Measurements from ENCODE around the gene DGKB. TPM values are rescaled to one million over a fixed set of nuclear protein-coding genes. Genes with fewer than 3 reads are reported as not detected.

DGKB gene
- total RNA-seq, 1 experiment from 2014 or later: 0.07 TPM

DNA sequence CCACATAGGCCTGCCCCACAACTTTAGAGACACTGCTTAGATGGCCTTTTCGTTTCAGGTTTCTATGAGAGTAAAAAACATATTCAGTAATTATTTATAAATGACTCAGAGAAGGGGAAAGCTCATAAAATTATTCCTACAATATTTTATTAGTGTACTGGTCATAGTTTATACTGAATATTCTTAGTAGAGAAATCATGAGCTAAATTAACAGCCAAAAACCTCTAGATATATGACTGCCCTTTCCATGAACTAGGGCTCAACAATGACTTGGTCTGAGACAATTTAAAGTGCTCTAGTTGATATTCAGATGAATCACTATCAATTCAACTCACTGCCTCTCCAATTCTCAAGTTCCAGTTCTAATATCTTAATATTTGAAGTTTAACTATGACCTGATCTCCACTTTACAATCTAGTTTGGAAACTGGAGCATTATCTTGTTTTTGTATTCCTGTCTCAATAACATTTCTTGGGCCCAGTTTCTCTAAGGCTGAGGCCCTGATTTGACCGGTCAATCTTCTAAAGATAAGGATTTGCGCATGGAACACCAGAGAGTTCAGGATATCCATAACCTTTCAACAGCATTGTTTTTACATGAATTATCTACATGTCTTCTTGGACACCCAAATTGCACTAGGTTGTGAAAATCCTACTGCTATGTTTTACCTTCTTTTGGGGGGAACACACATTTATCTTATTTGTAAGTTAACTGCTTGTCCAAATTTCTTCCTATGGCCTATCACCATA, 141.6 kb downstream of the DGKB start:
- DNase-seq (ENCODE audit: low spot score): no peak

DNA sequence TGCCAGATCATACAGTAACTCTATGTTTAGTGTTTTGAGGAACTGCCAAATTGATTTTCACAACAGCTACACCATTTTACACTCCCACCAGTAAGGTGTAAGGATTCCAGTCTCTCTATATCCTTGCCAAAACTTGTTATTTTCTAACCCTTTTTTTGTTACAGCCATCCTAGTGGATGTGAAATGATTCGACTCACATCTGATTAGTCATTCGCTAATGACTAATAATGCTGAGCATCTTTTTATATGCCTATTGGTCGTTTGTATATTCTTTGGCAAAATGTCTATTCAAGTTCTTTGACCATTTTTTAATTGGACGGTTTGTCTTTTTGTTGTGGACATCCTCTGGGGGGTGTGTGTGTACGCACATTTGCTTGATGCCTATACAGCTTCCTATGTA, 142.8 kb downstream of the DGKB start:
- peak; percentile 18 for DNase-seq (ENCODE audit: low spot score)

DNA sequence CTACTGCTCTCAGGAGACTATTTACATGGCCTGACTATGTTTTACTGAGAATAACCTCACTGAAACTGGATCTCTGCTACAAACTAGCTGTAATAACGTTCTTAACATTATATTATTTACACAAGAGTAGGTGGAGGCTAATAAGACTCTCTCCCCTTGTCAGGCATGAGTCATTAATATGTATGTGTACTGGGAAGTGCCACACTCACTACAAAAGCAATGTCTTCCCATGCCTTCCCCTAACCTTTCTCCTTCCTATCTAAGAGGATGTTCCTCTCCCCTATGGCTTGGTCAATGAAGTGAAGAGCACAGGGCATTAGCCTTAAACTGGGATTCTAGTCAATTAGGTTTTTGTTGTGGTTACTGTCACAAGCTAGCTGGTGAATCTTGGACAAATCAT, 147.9 kb downstream of the DGKB start:
- peak; percentile 65 for DNase-seq (ENCODE audit: low spot score)

GRCh38 chr7:14752301-14752700, 150.2 kb downstream of the DGKB start:
- no peak for DNase-seq (ENCODE audit: low spot score)

GRCh38 chr7:14751461-14751860, 151.1 kb downstream of the DGKB start:
- no peak for DNase-seq (ENCODE audit: low spot score)

GRCh38 chr7:14748461-14748860, 154.1 kb downstream of the DGKB start:
- peak; percentile 98 for DNase-seq (ENCODE audit: low spot score)

- DNase-seq (ENCODE audit: low spot score): peak; percentile 34
These were observed 154.8 kb downstream of the DGKB start for GRCh38 chr7:14747701-14748100.

- DNase-seq (ENCODE audit: low spot score): no peak
These were observed 157.5 kb downstream of the DGKB start for GRCh38 chr7:14745076-14745475.

- no peak for DNase-seq (ENCODE audit: low spot score)
These were observed 161.9 kb downstream of the DGKB start for GRCh38 chr7:14740606-14741005.

DNA sequence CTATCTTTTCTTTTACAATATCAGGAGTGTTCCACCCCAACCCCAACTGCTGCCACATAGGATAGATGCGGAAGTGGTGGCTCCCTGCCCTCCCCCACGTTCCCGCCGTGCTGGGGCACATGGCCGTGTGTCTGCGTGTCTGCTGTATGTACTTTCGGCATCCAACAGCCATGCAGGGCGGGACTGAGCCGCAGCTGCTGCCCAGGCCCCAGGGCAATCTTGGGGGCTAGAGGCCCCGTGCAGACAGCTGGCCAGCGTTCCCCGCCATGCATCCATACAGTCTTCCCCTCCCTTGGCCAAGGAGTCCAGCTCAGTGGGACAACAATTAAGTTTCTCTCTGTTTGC, 162.7 kb downstream of the DGKB start:
- DNase-seq (ENCODE audit: low spot score): no peak

DNA sequence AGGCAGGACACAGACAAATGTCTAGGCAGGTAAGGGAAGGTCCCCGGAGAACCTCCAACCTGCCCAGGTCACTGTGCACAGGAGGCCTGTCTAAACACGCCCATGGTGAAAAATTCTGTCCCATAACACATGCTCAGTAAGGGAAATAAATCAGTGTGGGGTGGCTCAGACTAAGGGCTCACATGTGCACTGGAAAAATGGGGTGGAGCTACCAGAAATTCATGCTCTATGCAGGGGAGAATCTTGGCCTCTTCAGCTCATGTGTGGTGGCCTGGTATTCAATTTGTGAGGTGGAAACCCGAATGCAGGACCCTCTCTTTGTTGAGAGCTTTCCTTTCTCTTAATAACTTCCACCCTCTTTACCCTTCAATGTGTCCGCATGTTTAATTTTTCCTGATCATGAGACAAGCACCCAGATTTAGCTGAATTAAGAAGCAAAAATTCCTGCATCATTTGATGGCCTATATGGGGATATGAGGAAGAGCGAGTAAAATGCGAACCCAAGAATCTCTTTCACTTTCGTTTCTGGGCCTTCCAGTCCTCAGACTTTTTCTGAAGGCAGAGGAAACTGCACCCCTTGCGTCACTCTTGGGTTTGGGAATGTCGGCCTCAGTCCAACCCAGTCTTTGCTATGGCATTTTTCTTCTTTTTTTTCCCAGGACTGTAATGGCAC, 163.2 kb downstream of the DGKB start:
- peak; percentile 36 for DNase-seq (ENCODE audit: low spot score)

GRCh38 chr7:14738086-14738485, 164.5 kb downstream of the DGKB start:
- no peak for DNase-seq (ENCODE audit: low spot score)

GRCh38 chr7:14734839-14735321, 167.7 kb downstream of the DGKB start:
- no peak for DNase-seq (ENCODE audit: low spot score)

GRCh38 chr7:14720785-14721184, 181.8 kb downstream of the DGKB start:
- DNase-seq (ENCODE audit: low spot score): peak; percentile 33

GRCh38 chr7:14717816-14718215, 184.7 kb downstream of the DGKB start:
- DNase-seq (ENCODE audit: low spot score): peak; percentile 40

- no peak for DNase-seq (ENCODE audit: low spot score)
These were observed 185.4 kb downstream of the DGKB start for GRCh38 chr7:14717169-14717568.

DNA sequence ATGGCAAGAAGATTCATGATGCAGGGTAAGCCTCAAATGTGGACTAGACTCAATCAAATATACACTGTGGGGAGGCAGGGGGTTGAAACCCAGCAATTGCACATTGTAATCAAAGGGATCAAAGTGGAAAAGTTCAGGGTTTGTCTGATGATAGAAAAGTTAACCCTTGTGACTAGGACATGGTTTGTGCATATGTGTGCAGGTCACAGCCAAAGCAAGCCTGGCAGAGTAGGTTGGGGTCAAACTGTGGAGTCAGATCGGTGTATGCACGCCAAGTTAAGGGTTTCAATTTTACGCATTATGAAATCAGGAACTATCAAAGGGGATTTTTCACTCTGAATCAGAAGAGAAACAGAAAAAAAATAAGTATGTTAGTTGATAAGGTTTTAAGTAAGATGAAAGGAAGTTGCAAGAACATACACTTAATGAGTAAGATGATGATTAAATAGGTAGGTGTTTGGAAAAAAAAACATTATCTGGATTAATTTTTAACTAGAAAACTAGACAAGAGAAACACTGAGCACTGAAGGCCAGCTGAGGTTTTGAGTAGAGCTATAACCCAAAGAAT, 188.3 kb downstream of the DGKB start:
- DNase-seq (ENCODE audit: low spot score): no peak

- peak; percentile 17 for DNase-seq (ENCODE audit: low spot score)
These were observed 204.3 kb downstream of the DGKB start for GRCh38 chr7:14698239-14698638.

DNA sequence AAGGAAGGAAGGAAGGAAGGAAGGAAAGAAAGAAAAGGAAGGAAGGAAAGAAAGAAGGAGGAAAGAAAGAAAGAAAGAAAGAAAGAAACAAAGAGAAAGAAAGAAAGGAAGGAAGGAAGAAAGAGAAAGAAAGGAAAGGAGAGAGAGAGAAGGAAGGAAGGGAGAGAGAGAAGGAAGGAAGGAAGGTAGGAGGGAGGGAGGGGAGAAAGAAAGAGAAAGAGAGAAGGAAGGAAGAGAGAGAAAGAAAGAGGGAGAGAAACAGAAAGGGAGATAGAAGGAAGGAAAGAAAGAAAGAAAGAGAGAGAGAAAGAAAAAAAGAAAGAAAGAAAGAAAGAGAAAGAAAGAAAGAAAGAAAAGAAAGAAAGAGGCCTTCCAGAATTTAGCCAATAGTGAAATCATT, 204.9 kb downstream of the DGKB start:
- DNase-seq (ENCODE audit: low spot score): no peak

- DNase-seq (ENCODE audit: low spot score): peak; percentile 34
These were observed 210.9 kb downstream of the DGKB start for GRCh38 chr7:14691597-14692203.

- DNase-seq (ENCODE audit: low spot score): no peak
These were observed 211.5 kb downstream of the DGKB start for GRCh38 chr7:14691034-14691433.

GRCh38 chr7:14690486-14690885, 212.1 kb downstream of the DGKB start:
- no peak for DNase-seq (ENCODE audit: low spot score)

DNA sequence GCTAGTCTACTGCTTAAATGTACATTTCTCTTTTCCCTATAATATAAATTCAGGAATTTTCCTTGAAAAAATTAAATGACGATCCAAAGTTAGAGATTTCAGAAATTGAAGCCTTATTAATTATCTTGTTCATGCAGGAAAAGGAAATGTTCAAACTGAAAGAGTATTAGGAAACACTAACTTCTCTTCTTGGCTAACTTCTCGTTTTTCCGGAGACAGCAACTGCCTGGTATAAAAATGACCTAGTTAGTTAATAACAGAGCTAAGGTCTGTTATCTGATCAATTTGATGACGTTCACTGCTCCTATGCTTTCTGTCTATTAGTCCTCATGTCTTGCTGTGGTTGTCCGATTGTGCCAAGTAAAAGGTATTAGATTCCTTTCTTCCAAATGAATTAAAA, 212.5 kb downstream of the DGKB start:
- no peak for DNase-seq (ENCODE audit: low spot score)
